ENCODE measurements around the gene ETV6.
A peak's percentile ranks its signal among the peaks of the same experiment; 100 is the strongest.

Gene ETV6

DNA sequence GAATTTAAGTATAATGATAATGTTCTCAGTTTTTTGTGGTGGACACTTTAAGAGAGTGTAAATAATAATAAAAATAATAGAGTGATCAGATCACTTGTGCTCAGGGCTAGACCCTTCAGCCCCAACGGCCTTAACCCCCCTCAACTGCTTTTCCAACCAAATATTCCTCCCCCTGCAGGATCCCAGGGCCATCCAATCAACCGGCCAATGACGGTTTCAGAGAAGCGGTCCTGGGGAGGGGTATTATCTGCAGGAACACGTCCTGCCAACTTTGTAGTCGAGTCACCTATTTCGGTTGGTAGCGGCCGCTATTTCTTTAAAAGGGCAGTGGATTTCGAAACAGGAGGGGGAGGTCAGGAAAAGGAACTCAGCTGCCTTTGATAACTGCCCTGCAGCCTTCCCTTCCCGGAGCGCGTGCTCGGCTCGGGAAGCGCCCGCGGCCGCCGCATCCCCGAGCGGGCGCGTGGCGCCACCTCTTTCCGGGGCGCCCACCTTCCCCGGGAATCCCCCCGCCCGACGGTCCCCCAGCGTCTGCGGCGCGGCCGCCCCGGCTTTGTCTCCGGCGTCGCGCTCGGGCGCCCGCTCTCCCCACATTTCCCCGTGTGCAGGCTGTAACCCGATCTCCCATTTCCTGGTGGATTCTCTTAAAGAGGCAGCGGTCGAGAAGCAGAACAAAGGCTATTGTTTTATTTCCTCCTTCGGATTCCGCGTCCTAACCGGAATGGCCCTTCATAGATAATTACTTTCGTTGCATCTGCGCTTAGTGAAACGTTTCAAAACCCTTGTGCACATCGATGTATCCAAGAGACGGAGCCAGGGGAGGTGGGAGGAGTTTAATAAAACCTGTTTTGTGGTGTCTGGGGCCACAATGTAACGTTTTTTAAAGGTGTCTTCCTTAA is 711 bp upstream of the ETV6 start:
- DNase-seq, result peak; percentile 94

DNA sequence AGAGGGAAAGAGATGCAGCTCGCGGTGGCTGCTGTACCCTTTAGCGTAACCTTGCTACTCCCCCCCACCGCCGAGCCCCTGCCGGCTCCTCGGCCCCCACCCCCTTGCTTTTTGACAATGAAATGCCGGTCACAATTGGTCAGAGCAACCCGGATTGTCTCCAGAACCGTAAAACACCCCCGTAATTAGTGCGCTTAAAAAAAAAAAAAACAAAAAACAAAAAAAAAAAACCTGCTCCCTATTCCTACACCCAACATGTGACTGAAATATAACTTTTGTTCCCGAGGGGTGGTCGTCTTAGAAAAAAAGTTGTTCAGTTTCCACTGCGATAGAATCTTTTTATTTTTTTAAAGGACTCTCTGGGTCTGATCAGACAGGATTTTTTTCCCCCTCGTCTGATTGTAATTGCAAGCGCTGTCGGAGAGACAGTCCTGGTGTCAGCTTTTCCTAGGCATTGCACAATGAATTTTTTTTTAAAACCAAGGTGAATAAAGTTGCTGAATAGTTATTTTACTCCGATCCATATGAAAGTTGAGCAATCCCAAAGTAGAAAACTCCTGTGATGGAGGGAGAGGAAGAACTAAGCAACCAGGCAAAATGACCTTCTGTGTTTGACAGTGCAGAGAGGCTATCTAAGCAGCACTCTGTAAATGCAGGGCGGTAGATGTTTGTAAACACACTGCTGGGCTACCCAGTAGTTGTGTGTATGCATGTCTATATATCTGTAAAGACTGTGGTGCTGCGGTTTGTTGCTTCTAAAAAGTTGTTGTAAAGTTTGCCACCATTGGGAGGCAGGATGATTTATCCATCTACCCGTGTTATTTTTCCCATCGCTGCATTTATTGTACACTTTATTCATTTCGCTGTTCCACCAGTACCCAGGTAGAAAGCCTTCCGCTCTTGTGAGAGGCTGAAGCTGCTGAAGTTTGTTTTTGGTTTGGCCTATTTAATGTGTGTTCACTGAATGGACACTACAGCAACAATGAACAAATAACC is 1.1 kb downstream of the ETV6 start:
- peak; percentile 77 for DNase-seq

DNA sequence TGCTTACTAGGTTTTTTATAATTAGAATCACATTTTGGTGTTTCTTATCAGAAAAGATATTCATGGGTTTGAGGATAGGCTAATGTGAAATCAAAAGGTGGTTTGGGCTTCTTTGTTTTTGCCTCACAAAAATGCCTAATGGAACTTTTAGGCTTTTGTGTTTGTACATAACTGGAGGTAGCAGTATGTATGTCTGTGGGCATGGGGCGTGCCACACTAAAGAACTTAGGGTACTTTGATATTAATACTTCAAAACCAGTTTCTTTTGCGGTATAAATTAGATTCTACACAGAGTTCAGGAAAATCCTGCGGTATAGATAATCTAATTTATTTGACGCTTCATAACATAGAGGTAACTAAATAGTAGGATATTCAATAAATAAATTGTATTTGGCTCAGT is 1.9 kb downstream of the ETV6 start:
- no peak for DNase-seq

DNA sequence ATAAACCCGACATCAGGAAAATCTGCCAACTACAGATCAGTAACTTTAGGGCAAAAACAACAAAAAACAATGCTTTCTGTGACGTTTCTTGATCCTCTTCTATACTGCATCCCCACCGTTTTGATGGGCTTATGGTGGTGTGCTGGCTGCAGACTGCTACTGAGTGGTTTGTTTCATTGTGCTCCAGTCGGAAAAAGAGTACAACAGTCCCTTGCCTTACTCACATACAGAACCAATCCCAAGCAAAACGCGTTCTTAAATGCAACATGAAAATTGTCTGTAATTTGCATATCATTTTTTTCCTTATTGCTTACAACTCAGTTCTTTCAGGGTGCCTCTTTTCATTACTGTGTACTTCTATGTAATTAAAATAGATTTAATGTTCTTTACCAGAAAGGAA is 2.3 kb downstream of the ETV6 start:
- DNase-seq, result no peak

DNA sequence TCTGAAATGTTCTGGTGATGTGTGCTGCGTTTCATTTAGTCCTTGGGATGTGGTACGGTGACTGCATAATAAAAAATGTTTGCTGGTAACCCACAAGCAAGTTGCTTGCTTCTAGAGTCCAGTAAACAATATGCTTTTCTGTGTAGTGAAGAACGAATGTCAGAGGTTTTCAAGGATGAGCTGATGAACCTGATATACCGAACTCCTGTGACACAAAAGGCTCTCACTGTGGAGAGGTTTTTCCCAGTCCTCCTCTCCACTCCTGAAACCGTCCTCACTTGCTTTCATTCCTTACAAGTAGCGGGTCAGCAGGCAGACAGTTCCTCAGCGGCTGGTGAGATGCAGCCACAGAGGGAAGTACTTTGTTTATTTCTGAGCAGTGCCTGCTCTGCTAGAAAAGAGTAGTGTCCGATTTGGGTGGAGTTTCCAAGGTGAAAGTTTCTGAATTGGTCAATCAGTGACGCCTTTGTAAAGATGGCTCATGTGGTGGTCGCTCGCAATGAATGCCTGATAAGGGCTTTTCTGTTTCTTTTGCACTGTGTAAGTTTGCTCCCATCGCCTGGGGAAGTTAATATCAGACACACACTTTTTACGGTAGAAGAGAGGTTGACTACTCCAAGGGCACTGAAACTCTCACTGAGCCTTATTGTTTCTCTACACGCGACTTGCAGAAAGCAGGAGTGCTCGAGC is 3.0 kb downstream of the ETV6 start:
- DNase-seq, result peak; percentile 49

DNA sequence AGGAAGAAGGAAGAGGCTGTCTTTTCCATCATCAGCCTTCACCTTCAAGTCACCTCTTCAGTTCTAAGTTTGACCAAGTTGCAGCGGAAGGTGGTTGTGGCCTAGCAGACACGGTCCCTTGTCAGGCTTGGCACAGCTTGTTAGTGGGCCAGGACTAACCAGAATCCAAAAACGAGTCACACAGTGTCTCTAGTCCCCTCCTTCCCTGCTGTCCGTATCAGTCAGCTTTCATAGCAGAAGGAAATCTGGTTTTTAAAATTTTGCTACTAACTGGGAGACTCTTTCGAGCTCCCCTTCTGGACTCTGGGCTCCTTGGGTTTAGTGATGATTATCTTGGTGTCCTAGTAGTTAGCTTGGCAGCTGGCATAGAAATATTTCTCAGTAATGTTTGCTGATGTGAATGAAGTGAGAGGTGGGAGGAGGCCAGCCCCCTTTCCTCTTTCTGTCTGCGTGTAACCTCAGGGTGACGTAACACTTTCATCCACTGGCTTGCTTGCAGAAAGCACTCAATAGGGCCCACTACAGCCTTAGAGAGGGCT is 3.8 kb downstream of the ETV6 start:
- DNase-seq, result no peak

DNA sequence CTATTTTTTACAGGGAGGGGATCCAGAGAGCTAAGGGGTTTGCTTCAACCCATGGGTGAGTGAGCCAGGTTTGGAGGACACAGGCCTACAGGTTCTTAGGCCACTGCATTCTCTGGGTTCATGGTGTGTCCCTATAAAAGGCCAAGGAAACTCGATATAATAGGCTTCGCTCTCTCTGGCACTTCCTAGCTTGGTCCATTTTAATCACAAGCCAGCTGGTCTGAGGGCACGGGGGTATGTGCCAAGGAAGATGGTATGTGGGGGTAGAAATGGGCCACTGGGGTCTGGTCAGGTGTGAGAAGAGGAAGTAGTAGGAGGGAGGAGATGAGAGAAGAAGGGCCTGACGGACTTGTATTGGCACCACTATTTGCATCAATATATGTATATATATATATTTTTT is 4.9 kb downstream of the ETV6 start:
- no peak for DNase-seq

DNA sequence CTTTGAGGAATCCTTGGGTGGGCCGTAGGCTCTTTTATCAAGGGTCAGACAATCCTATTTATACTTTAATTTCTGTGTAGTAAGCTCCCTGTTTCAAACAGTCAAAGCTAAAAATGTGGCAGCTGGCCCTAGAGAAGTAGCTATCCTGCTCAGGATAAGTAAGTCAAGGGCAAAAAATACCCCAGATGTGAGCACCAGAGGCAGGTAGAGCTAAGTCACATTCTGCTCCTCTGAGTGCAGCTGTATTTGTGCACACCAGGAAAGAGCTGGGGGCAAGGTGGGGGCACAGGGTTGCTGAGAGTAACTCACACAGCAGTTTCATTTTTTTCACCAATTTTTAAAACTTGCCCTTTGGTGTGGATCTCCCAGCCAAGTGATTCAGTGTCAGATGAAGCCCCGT is 5.3 kb downstream of the ETV6 start:
- no peak for DNase-seq

DNA sequence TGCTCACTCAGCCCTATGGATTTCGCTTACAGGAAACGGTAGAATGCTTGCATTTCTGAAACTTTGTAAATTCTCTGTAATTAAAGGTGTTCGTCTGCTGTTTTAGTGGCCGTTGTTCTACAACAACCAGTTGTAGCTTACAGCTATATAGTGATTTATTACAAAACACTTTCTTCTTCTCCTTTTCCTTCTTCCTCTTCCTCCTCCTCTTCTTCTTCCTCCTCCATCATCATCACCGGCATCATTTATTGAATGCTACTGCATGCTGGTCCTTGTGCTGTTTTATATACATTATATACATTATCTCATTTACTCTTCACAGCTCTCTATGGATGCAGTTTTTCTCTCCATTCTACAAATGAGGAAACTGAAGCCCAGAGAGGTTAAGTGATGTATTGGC is 6.4 kb downstream of the ETV6 start:
- DNase-seq, result no peak

DNA sequence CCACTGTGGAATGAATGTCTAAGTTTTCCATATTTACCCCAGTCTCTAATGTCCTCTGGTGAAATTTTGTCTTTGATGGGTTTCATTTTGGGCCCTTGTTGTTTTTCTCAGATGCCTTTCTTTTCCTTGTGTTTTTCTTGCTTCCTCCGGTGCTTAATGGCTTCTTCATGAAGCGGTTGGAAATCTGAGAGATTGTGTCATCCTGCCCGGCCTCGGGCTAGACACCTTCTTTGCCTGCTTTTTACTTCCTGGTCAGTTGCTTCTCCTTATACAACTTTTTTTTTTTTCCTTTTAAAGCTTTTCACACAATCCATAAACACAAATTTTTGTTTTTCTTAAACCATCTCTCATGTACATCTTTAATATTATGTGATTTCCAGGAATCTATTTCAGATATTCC is 7.1 kb downstream of the ETV6 start:
- no peak for DNase-seq

DNA sequence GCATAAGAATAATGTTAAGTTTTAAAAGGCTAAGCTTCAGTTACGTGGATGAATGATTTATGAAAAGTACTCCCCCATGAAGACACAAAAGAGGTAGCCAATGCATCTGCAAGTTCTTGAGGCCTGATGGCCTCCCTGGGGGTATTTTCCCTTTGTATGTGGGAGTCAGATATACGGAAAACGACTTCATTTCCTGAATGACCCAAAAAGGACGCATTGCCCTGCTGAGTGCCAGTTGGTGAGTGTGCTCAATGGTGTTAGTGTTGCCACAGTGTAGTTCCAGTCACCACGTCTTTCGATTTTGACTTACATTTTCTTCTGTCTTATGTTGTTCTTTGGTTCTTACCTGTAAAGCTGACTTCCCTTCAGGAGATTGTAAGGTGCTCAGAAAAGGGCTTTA is 8.0 kb downstream of the ETV6 start:
- no peak for DNase-seq

DNA sequence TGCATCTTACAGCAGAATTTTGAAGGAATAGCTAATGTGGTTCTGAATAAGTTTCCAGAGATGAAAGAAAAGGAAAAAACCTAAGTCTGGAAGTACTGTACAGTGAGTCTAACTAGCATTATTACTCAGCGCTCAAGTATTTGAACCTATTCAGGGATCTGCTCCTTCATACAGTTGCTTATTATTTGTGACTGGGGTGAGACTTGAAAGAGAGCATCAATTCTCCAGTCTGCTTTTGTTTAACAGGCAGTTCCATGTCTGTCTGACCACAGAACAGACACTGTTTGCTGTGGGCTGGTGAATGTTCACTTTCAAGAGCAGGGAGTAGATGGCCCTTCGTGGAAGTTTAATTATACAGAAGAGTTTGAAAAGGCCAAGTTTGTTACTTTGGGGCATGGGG is 9.3 kb downstream of the ETV6 start:
- no peak for DNase-seq

DNA sequence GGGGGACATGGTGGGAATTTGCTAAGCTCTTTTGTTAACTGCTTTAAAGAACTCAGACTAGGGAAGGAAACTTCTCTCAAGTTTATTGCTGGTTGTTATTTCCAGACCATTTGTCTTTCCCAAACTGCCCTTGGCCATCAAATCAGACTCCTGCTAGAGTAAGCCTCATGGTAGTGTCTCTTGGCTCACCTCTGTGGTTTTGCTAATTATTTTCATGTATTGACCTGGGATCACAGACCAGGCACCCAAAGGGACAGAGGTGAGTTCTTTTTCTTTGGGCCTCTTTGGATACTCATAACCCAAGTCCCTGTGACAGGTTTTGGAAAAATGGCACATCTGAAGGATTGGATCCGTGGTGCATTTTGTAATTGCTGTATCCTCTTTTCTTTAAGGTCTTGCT is 11.2 kb downstream of the ETV6 start:
- DNase-seq, result no peak

DNA sequence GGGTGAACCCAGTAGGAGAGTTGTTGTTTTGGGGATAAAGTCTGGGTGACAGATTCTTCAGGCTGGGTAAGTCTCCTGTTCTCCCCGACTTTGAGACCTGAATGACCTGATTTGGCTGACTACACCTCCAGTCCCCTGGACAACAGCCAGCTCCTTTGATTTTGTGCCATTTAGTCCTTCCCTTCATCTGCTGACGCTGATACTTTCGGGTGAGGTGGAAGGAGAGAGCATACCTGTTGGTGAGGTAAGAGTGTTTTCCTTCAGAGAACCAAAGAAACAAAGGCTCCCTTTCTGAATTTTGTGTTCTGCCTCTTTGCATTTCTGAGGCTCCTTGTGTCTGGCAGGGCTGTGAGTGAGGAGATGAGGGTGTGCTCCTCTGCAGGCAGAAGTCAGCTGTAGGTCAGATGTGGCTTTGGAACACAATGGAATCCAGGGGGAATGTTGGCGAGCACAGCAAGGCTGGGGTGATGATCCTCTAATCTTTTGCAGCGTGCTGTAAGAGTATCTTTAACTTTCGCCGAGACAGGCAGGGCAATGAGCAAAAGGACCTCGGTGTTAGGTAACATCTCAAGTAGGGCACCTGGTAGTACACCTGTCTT is 12.1 kb downstream of the ETV6 start:
- no peak for DNase-seq

DNA sequence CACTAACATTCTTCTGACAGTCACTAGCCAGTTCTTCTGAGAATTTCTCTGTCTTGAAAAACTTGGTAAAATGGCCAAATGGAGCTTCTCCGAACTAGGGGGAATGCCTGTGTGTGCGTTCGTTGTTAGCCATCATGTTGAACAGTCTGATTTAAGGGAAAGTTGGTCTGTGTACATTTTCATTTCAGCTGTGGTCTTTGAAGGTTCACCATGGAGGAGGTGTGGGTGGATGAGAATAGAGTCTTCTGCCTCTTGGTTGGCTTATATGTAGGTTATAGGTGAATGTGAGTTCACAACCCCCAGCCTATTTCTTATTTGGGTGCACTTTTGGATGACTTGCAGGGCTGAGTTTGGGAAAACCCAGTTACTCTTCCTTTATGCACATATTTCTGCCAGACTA is 12.9 kb downstream of the ETV6 start:
- DNase-seq, result no peak

DNA sequence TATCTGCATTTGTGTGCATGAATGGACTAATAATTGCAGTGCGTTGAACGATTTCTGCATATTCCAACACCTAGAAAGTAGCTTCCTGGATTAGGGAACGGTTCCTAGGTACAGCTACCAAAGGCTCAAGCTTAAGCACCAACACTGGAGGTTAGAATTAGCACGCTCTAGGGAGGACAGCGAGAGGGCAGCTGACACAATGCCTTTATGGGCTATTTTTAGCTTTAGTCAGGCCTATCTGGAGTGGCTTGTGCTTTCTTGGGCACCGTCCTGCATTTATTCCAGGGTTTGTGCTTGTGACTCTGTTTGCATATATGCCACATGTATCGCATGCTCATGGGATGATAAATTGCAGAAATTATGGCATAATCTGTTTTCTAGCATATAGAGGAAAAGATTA is 13.7 kb downstream of the ETV6 start:
- DNase-seq, result no peak

DNA sequence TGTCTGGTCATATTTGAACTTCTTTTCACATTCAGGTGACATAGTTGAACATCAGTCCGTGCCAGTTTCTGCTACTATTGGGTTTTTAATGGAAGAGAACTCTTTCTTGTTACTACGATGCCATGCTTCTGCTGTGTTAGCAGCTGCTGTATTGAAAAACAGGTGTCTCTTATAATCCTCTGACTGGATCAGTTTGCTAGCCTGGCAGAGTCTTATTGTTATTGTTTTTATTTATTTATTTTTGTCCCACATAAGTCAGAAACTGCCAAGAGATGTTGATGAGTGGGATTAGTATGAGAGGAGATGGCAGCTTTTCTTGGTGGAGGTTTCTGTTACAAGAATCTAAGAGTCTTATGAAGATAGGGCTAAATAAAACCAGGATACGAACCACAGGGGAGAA is 14.6 kb downstream of the ETV6 start:
- no peak for DNase-seq

DNA sequence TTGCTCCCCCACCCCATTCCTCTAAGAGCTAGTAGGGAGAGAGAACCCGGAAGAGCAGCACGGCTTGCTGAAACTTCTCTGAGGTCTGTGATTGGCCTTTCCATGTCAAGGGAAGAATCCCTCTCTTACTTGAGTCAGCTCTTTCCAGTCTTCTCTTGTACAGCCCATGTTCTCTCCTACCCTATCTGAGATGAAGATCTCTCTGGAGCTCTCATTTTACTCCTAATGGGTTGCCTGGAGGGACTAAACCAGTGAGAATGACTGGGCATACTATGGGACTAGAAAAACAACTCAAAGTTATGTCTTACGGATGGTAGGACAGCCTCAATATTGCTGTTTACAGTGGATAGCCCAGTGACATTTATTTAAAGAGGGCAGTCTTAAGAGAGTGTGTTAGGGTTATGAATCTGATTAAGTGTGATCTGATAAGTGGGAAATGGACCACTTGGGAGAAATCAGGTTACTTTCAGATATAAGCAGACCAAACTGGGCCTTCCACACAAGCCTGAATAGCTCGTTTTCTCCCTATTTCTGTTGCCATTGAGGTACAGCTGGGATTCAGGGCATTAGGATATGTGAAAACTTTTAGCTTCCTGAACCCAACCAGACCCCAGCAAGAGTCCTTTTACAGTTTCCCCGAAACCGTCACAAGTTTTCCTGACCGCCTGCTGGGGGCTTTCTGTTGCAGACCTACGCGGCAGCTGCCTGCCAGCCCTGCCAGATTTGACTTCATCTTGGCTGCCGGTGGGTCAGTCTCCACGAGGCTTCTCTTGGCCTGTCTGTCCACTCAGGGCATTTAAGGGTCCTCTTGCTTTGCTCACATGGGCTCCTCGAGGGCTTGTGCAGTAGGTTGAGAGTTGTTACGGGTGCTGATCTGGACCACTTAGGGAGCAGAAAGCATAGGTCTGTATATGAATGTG is 16.9 kb downstream of the ETV6 start:
- no peak for DNase-seq

DNA sequence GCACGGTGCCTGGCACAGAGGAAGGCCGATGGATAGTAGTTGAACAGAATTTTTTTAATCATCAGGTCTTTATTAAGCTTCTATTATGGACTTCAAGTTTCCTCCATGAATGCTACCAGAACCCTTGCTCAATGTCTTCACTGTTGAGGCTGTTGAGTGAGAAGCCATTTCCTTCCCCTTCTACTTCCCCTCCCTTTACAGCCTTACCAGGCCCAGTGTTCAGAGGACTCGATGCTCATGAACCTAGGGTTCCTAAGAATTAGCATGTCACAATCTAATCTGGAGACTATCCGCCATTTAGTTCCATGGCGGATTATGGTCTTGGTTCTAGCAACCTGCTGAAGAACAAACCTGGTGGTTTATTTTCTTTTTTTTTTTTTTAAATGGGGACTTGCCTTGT is 17.7 kb downstream of the ETV6 start:
- DNase-seq, result no peak

DNA sequence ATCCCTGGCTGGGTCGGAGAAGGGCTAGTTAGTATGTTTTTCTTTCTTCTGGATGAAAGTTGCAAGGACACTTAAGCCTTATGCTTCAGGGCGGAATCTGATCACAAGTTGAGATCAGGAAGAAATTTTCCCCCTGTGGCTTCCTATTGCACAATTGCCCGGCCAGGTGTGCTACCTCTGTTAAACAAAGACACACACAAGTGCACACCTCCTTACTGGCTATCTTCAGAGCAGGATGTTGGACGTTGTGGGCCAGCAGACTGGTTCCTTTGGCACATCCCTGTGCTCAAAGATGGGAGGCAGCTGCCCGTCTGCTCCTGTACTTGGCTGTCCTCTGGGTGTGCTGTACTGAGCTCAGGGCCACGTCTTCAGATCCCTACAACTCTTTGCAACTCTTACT is 19.1 kb downstream of the ETV6 start:
- no peak for DNase-seq

DNA sequence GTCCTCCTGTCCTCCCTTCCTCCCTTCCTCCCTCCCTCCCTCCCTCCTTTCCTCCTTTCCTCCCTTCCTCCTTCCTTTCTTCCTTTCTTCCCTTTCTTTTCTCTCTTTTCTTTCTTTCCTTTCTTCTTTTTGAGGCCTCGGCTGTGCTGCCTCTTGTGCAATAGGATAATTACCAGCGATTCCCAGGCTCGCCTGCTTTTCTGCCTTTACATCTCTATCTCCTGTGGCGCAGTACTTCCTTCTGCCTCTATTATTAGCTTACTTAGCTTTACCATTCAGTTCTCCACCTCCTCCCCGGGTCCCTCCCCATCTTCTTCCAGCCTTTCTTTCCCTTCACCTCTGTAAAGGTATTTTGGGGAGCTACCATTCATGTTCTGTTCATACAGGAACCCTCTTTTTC is 19.9 kb downstream of the ETV6 start:
- no peak for DNase-seq
